Loucy (cell line): ENCODE results near the gene HEPACAM.
A peak's percentile ranks its signal among the peaks of the same experiment; 100 is the strongest.

Source experiments
- H2AFZ ChIP-seq: fragments of 200-600 bp; sonication (generic); 2 replicates; pipeline ENCODE4 v1.6.0; 2016; ENCODE audit warnings: antibody characterized with exemption, mild to moderate bottlenecking, low read length, moderate library complexity
- H3F3A ChIP-seq: fragments of 200-600 bp; 2 replicates; pipeline ENCODE4 v1.6.0; 2016; ENCODE audit warnings: antibody characterized with exemption, low read depth, mild to moderate bottlenecking
- H3K27me3 ChIP-seq: fragments of 200-600 bp; sonication (generic); 2 replicates; pipeline ENCODE4 v1.6.1; 2014; ENCODE audit warnings: low read length, mild to moderate bottlenecking; ENCODE audit not compliant: insufficient read depth, poor library complexity, severe bottlenecking
- H3K36me3 ChIP-seq: fragments of 200-600 bp; sonication (generic); 2 replicates; pipeline ENCODE4 v1.6.1; 2016; ENCODE audit warnings: low read length; ENCODE audit not compliant: insufficient read depth
- H3K4me1 ChIP-seq: fragments of 200-600 bp; sonication (generic); 2 replicates; pipeline ENCODE4 v1.5.1; 2014; ENCODE audit warnings: low read length, mild to moderate bottlenecking; ENCODE audit not compliant: insufficient read depth, poor library complexity, severe bottlenecking
- H3K4me2 ChIP-seq: fragments of 200-600 bp; sonication (generic); 2 replicates; pipeline ENCODE4 v1.6.0; 2014; ENCODE audit warnings: antibody characterized with exemption, low read length, low read depth, mild to moderate bottlenecking; ENCODE audit not compliant: poor library complexity, severe bottlenecking
- H3K4me3 ChIP-seq: fragments of 200-600 bp; sonication (generic); 2 replicates; pipeline ENCODE4 v1.5.1; 2014; ENCODE audit warnings: low read length, mild to moderate bottlenecking, mixed read lengths; ENCODE audit not compliant: poor library complexity, severe bottlenecking
- H3K79me2 ChIP-seq: fragments of 200-600 bp; sonication (generic); 2 replicates; pipeline ENCODE4 v1.6.1; 2014; ENCODE audit warnings: low read length; ENCODE audit not compliant: insufficient read depth
- H3K9ac ChIP-seq: fragments of 200-600 bp; sonication (generic); 2 replicates; pipeline ENCODE4 v1.6.0; 2014; ENCODE audit warnings: mild to moderate bottlenecking, low read depth, low read length, moderate library complexity; ENCODE audit not compliant: poor library complexity, severe bottlenecking
- H3K9me2 ChIP-seq: fragments of 200-600 bp; sonication (generic); replicated peaks from 2 replicates; pipeline ENCODE4 v1.6.1; 2016; ENCODE audit warnings: low read depth, low read length, mixed read lengths
- H3K9me3 ChIP-seq: fragments of 200-600 bp; sonication (generic); 2 replicates; pipeline ENCODE4 v1.6.1; 2014; ENCODE audit warnings: mild to moderate bottlenecking, antibody characterized with exemption, low read length, low read depth; ENCODE audit not compliant: insufficient read depth
- H4K20me1 ChIP-seq: fragments of 200-600 bp; sonication (generic); 2 replicates; pipeline ENCODE4 v1.6.0; 2014; ENCODE audit warnings: antibody characterized with exemption, low read length, mild to moderate bottlenecking; ENCODE audit not compliant: insufficient read depth, poor library complexity, severe bottlenecking
- EZH2phosphoT487 ChIP-seq: fragments of 200-600 bp; IDR thresholded peaks from 2 replicates; pipeline ENCODE4 v1.6.1; 2018; ENCODE audit warnings: antibody characterized with exemption, mild to moderate bottlenecking, moderate library complexity, borderline replicate concordance
- TF ChIP-seq, protein P1 (sequence below): fragments of 200-600 bp; sonication (generic); conservative IDR thresholded peaks from 2 replicates; pipeline ENCODE4 v1.5.1; 2014; ENCODE audit warnings: mild to moderate bottlenecking, antibody characterized with exemption, low read length

Gene HEPACAM

DNA sequence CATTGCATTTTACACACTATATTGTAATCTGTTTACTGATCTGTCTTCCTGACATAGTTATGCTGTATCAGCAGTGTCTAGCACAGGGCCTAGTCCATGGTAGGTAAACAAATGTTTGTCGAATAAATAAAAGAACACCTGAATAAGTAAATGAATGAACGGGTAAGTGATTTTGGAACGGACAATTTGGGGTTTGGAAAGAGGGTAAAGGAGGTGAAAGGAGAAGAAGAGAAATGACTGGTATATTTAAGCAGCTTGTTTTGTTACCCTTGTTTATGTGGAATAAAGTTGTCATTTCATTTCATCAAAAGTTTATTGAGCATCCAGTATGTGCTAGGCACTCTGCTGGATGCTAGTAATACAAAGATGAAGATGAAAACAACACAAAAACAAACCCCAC lies 16.9 kb downstream of the HEPACAM start, which contains the start of gene HEPN1:
Gene HEPN1, plus strand, starts transcription at position 301 of the 400 bp plus-strand sequence.
- Histone ChIP-seq H2AFZ (no peak within 1 kb of the TSS), H4K20me1 (no peaks in the 10 kb centered on the region), H3K79me2 (no peaks in the 10 kb centered on the region), H3K4me1 (peaks cover 15% of the 10 kb centered on the region), H3K9ac (no peak within 1 kb of the TSS), H3K27me3 (no peaks in the 10 kb centered on the region), H3K4me3 (no peak within 1 kb of the TSS), H3K36me3 (no peaks in the 10 kb centered on the region), H3K4me2 (no peak within 1 kb of the TSS), H3F3A (no peaks in the 10 kb centered on the region), H3K9me3 (no peaks in the 10 kb centered on the region), H3K9me2 (no peaks in the 10 kb centered on the region)
- TF ChIP-seq, protein P1, sequence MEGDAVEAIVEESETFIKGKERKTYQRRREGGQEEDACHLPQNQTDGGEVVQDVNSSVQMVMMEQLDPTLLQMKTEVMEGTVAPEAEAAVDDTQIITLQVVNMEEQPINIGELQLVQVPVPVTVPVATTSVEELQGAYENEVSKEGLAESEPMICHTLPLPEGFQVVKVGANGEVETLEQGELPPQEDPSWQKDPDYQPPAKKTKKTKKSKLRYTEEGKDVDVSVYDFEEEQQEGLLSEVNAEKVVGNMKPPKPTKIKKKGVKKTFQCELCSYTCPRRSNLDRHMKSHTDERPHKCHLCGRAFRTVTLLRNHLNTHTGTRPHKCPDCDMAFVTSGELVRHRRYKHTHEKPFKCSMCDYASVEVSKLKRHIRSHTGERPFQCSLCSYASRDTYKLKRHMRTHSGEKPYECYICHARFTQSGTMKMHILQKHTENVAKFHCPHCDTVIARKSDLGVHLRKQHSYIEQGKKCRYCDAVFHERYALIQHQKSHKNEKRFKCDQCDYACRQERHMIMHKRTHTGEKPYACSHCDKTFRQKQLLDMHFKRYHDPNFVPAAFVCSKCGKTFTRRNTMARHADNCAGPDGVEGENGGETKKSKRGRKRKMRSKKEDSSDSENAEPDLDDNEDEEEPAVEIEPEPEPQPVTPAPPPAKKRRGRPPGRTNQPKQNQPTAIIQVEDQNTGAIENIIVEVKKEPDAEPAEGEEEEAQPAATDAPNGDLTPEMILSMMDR, result no peak
- TF ChIP-seq EZH2phosphoT487, result no peak

GRCh38 chr11:124917115-124917637 lies 18.7 kb downstream of the HEPACAM start:
- Histone ChIP-seq H2AFZ (0 out of 2 replicates have a peak overlapping the region, but pooled peaks have one; percentile 49), H3F3A (no peaks in the 10 kb centered on the region), H3K4me1 (no peaks in the 10 kb centered on the region), H3K9me2 (no peaks in the 10 kb centered on the region), H3K4me2 (no peak overlapping the region), H4K20me1 (no peaks in the 10 kb centered on the region), H3K27me3 (no peaks in the 10 kb centered on the region), H3K79me2 (no peaks in the 10 kb centered on the region), H3K9ac (no peak overlapping the region), H3K9me3 (no peaks in the 10 kb centered on the region), H3K4me3 (no peak overlapping the region), H3K36me3 (no peaks in the 10 kb centered on the region)
- TF ChIP-seq EZH2phosphoT487, result no peak
- TF ChIP-seq, protein P1, result no peak

GRCh38 chr11:124916370-124916710 lies 19.5 kb downstream of the HEPACAM start:
- Histone ChIP-seq H3K9ac (no peak overlapping the region), H3K36me3 (no peaks in the 10 kb centered on the region), H3K4me2 (no peak overlapping the region), H3K4me3 (no peak overlapping the region), H3K4me1 (no peaks in the 10 kb centered on the region), H4K20me1 (no peaks in the 10 kb centered on the region), H3K9me3 (0 out of 2 replicates have a peak, but pooled peaks cover 2% of the 10 kb centered on the region), H3K79me2 (no peaks in the 10 kb centered on the region), H3K9me2 (no peaks in the 10 kb centered on the region), H3F3A (no peaks in the 10 kb centered on the region), H3K27me3 (no peaks in the 10 kb centered on the region), H2AFZ (no peak overlapping the region)
- TF ChIP-seq EZH2phosphoT487, result no peak
- TF ChIP-seq, protein P1, result no peak
